Measurements from ENCODE around the gene FAM120C. TPM values are rescaled to one million over a fixed set of nuclear protein-coding genes. Genes with fewer than 3 reads are reported as not detected.
A peak's percentile ranks its signal among the peaks of the same experiment; 100 is the strongest.

The FAM120C gene
- polyA plus RNA-seq, 3 donors from 2014 or later, result 2.5 to 4.0 (median 3.3) TPM

- Mint-ChIP-seq H3K4me3 (no peak overlapping the region), H3K27ac (no peak overlapping the region), H3K36me3 (peaks cover 0 to 3% (median 0%) of the 10 kb centered on the region in 3 donors), H3K27me3 (ENCODE audit: low read depth in 3 of 3) (no peaks in the 10 kb centered on the region), H3K9me3 (no peaks in the 10 kb centered on the region), H3K4me1 (no peaks in the 10 kb centered on the region)
- no peak for DNase-seq
These were observed 93.9 kb downstream of the FAM120C start for GRCh38 chrX:54089191-54089590.

GRCh38 chrX:54087661-54088060 is 95.4 kb downstream of the FAM120C start:
- H3K4me1 Mint-ChIP-seq, result no peaks in the 10 kb centered on the region
- no peak for DNase-seq
- H3K27me3 Mint-ChIP-seq (ENCODE audit: low read depth in 3 of 3), result no peaks in the 10 kb centered on the region
- no peak overlapping the region for H3K27ac Mint-ChIP-seq
- peaks cover 0 to 3% (median 0%) of the 10 kb centered on the region in 3 donors for H3K36me3 Mint-ChIP-seq
- no peaks in the 10 kb centered on the region for H3K9me3 Mint-ChIP-seq
- H3K4me3 Mint-ChIP-seq, result no peak overlapping the region

GRCh38 chrX:54085666-54086065 is 97.4 kb downstream of the FAM120C start:
- H3K4me1 Mint-ChIP-seq, result no peaks in the 10 kb centered on the region
- H3K36me3 Mint-ChIP-seq, result peaks cover 0 to 3% (median 0%) of the 10 kb centered on the region in 3 donors
- H3K27ac Mint-ChIP-seq, result no peak overlapping the region
- no peaks in the 10 kb centered on the region for H3K27me3 Mint-ChIP-seq (ENCODE audit: low read depth in 3 of 3)
- no peak overlapping the region for H3K4me3 Mint-ChIP-seq
- peaks cover 0 to 2% (median 0%) of the 10 kb centered on the region in 6 donors for H3K9me3 Mint-ChIP-seq
- DNase-seq, result no peak

DNA sequence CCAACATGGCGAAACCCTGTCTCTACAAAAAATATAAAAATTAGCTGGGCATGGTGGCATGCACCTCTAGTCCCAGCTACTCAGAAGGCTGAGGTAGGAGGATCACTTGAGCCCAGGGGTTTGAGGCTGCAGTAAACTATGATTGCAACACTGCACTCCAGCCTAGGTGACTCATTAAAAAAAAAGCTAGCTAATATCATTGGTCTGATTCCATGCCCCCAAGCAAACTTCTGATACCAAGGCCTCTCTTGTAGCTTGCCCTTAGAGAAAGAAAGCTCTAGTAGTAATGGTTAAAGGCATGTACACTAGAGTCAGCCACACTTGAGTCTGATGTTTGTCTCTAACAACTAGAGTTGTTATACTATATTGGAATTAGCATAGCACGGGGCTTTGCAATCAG is 106.2 kb downstream of the FAM120C start:
- no peaks in the 10 kb centered on the region for H3K4me1 Mint-ChIP-seq
- DNase-seq, result no peak
- peaks cover 0 to 2% (median 0%) of the 10 kb centered on the region in 6 donors for H3K9me3 Mint-ChIP-seq
- H3K27me3 Mint-ChIP-seq (ENCODE audit: low read depth in 3 of 3), result peaks cover 0 to 6% (median 0%) of the 10 kb centered on the region in 3 donors
- H3K36me3 Mint-ChIP-seq, result peaks cover 0 to 6% (median 4%) of the 10 kb centered on the region in 3 donors
- H3K4me3 Mint-ChIP-seq, result no peak overlapping the region
- no peak overlapping the region for H3K27ac Mint-ChIP-seq

DNA sequence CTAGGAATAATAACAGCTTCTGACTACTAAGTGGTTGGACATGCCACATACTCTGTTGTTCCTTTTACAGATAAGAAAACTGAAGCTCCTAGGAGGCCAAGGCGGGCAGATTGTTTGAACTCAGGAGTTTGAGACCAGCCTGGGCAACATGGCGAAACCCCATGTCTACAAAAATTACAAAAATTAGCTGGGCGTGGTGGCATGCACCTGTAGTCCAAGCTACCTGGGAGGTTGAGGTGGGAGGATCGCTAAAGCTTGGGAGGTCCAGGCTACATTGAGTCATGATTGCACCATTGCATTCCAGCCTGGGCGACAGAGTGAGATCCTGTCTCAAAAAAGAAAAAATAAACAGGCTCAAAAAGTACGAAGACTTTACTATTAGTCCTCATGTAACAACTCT is 108.2 kb downstream of the FAM120C start:
- no peaks in the 10 kb centered on the region for H3K9me3 Mint-ChIP-seq
- no peak overlapping the region for H3K27ac Mint-ChIP-seq
- H3K4me1 Mint-ChIP-seq, result no peaks in the 10 kb centered on the region
- peaks cover 0 to 6% (median 4%) of the 10 kb centered on the region in 3 donors for H3K36me3 Mint-ChIP-seq
- peaks cover 0 to 6% (median 0%) of the 10 kb centered on the region in 3 donors for H3K27me3 Mint-ChIP-seq (ENCODE audit: low read depth in 3 of 3)
- no peak overlapping the region for H3K4me3 Mint-ChIP-seq
- DNase-seq, result no peak

- no peak for DNase-seq
- H3K4me1 Mint-ChIP-seq, result no peaks in the 10 kb centered on the region
- peak overlapping the region in 1 of 6 donors; percentile 5 for H3K27ac Mint-ChIP-seq
- no peak overlapping the region for H3K4me3 Mint-ChIP-seq
- peaks cover 0 to 3% (median 0%) of the 10 kb centered on the region in 3 donors for H3K27me3 Mint-ChIP-seq (ENCODE audit: low read depth in 3 of 3)
- H3K36me3 Mint-ChIP-seq, result peaks cover 0 to 5% (median 0%) of the 10 kb centered on the region in 3 donors
- H3K9me3 Mint-ChIP-seq, result no peaks in the 10 kb centered on the region
These were observed 115.3 kb downstream of the FAM120C start for GRCh38 chrX:54067766-54068165.

GRCh38 chrX:54066841-54067240 is 116.2 kb downstream of the FAM120C start:
- H3K36me3 Mint-ChIP-seq, result peaks cover 0 to 5% (median 0%) of the 10 kb centered on the region in 3 donors
- H3K27me3 Mint-ChIP-seq (ENCODE audit: low read depth in 3 of 3), result peaks cover 0 to 3% (median 0%) of the 10 kb centered on the region in 3 donors
- H3K4me1 Mint-ChIP-seq, result no peaks in the 10 kb centered on the region
- H3K27ac Mint-ChIP-seq, result no peak overlapping the region
- no peak overlapping the region for H3K4me3 Mint-ChIP-seq
- DNase-seq, result no peak
- no peaks in the 10 kb centered on the region for H3K9me3 Mint-ChIP-seq

DNA sequence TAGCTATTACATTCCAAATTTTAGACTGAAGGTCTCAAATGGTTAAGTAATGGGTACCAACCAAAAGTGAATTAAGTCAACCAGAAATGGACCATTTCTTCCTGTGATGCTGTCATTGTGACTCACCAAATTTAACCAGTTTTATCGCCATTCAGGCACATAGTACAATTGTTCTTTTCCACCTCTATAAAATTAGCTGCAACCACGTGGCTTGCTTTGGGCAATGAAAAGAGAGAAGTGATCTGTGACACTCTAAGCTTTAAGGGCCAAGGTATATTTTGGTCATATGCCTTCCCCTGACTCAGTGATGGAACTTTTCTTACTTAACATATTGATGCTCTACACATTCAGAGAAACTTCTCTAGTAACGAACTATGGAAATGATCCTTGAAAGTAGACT is 118.5 kb downstream of the FAM120C start:
- peaks cover 0 to 5% (median 0%) of the 10 kb centered on the region in 3 donors for H3K27me3 Mint-ChIP-seq (ENCODE audit: low read depth in 3 of 3)
- peaks cover 0 to 5% (median 0%) of the 10 kb centered on the region in 3 donors for H3K36me3 Mint-ChIP-seq
- no peaks in the 10 kb centered on the region for H3K9me3 Mint-ChIP-seq
- no peaks in the 10 kb centered on the region for H3K4me1 Mint-ChIP-seq
- no peak for DNase-seq
- no peak overlapping the region for H3K27ac Mint-ChIP-seq
- no peak overlapping the region for H3K4me3 Mint-ChIP-seq

DNA sequence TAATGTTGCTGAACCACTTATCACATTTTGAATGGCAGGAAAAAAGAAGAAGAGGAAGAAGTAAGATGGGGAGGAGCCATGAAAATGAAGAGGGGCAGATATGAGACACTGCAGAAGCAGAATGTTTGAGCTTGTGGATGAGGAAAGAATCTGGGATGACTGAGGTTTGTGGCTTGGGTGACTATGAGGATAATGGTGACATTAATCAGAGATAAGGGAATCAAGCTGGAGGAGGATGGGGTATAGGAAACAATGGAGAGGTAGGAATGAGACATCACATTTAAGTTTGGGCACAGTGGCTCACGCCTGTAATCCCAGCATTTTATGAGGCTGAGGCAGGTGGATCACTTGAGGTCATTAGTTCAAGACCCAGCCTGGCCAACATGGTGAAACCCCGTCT is 119.7 kb downstream of the FAM120C start:
- H3K27ac Mint-ChIP-seq, result no peak overlapping the region
- no peaks in the 10 kb centered on the region for H3K4me1 Mint-ChIP-seq
- H3K36me3 Mint-ChIP-seq, result peaks cover 0 to 5% (median 0%) of the 10 kb centered on the region in 3 donors
- H3K4me3 Mint-ChIP-seq, result no peak overlapping the region
- no peaks in the 10 kb centered on the region for H3K9me3 Mint-ChIP-seq
- peaks cover 0 to 4% (median 0%) of the 10 kb centered on the region in 3 donors for H3K27me3 Mint-ChIP-seq (ENCODE audit: low read depth in 3 of 3)
- no peak for DNase-seq

DNA sequence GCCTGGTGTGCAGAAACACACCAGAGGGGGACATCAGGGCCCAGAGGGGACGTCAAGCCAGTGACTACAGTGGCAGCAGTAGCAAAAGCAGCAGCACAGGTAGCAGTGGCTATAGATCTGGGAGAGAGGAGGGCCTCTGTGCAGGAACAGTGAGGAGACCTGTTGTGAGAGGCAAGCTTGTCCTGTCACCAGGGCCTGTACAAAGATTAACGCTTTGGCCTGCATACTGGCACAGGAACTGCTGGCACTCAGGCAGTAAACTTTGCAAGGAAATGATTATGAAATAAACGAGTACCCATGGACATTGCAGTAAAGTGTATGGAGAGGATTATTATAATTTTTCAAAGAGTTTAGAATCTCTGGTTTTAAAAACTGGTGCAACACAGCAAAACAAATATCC is 133.3 kb downstream of the FAM120C start:
- Mint-ChIP-seq H3K27me3 (ENCODE audit: low read depth in 3 of 3) (peaks cover 4 to 6% (median 4%) of the 10 kb centered on the region in 3 donors), H3K4me3 (no peak overlapping the region), H3K36me3 (no peaks in the 10 kb centered on the region), H3K4me1 (peaks cover 7% of the 10 kb centered on the region in 2 donors), H3K9me3 (no peaks in the 10 kb centered on the region), H3K27ac (no peak overlapping the region)
- no peak for DNase-seq

- no peak overlapping the region for H3K27ac Mint-ChIP-seq
- no peak for DNase-seq
- no peaks in the 10 kb centered on the region for H3K36me3 Mint-ChIP-seq
- H3K4me3 Mint-ChIP-seq, result no peak overlapping the region
- H3K4me1 Mint-ChIP-seq, result peaks cover 11% of the 10 kb centered on the region in 2 donors
- H3K9me3 Mint-ChIP-seq, result no peaks in the 10 kb centered on the region
- H3K27me3 Mint-ChIP-seq (ENCODE audit: low read depth in 3 of 3), result peaks cover 4 to 12% (median 11%) of the 10 kb centered on the region in 3 donors
These were observed 134.6 kb downstream of the FAM120C start for GRCh38 chrX:54048412-54048811.

GRCh38 chrX:54045563-54046228 is 137.4 kb downstream of the FAM120C start:
- Mint-ChIP-seq H3K4me1 (peaks cover 19 to 26% of the 10 kb centered on the region in 2 donors), H3K36me3 (peaks cover 0 to 2% (median 0%) of the 10 kb centered on the region in 3 donors), H3K27me3 (ENCODE audit: low read depth in 3 of 3) (peaks cover 4 to 16% (median 11%) of the 10 kb centered on the region in 3 donors), H3K27ac (peak overlapping the region; percentile 95 to 99 (median 97)), H3K9me3 (no peaks in the 10 kb centered on the region), H3K4me3 (peak overlapping the region; percentile 93 to 97 (median 96))
- DNase-seq, result no peak

DNA sequence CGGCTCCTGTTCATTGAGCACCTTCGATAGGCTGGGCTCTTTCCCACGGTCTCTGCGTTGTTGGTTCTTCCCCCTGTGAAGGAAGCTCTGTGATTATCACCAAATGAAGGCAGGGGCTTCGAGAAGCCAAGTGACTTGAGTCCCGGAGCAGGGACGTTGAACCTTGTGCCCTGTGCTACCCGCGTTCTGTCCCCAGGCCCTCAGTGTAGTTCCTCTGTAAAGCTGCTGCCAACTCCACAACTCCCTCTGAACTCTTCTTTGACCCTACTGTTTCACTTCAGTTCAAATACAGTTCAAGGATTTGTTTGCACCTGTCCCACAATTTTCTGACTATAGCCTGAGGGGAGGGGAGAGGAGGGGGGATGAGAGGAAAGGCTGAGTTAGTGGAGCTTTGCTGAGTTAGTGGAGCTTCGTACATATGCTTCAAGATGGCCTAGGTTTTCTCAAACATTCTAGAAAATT is 138.1 kb downstream of the FAM120C start:
- H3K36me3 Mint-ChIP-seq, result peaks cover 0 to 3% (median 0%) of the 10 kb centered on the region in 3 donors
- no peak for DNase-seq
- peaks cover 19 to 31% of the 10 kb centered on the region in 2 donors for H3K4me1 Mint-ChIP-seq
- H3K27ac Mint-ChIP-seq, result peak overlapping the region; percentile 95 to 99 (median 97)
- no peaks in the 10 kb centered on the region for H3K9me3 Mint-ChIP-seq
- peaks cover 4 to 16% (median 11%) of the 10 kb centered on the region in 3 donors for H3K27me3 Mint-ChIP-seq (ENCODE audit: low read depth in 3 of 3)
- peak overlapping the region; percentile 93 to 97 (median 96) for H3K4me3 Mint-ChIP-seq

DNA sequence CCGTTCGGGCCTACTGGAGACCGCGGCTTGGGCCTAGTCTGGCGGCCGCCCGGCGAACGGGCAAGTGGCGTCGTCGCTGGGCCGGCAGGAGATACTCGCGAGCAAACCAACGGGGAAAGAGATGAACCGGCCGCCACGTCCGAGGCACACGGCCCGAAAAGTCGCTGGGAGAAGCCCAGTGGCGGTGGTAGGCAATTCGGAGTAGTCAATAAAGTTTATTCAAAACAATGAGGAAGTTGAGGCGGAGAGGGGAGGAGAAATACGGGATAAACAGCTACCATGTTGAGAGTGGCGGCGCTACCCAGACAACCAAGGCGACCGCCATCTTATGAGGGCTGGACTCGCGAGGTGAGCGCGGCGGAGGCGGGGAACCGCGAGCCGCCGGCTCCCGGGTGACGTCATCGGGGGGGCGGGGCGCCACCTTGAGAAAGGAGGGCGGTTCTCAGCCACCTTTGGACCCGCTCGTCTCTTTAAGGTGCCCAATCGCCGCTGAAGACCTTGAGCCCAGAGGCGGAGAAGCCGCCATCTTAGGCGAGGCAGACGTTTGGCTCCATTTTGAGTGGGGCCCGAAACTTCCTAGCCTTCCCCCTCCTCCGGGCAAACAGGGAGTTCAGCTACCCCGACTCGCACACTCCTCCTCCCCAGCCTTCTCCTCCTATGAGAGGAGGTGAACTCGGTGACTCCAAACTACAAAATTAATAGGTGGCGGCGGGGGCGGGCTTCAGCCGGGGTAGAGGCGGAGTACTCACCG is 138.8 kb downstream of the FAM120C start, which contains the start of gene PHF8:
TSS of gene PHF8 (minus strand) at position 348 of the 751 bp plus-strand sequence. CDS start 1,745 bp downstream, outside the sequence.
- peaks cover 0 to 16% (median 11%) of the 10 kb centered on the region in 3 donors for H3K27me3 Mint-ChIP-seq (ENCODE audit: low read depth in 3 of 3)
- peaks cover 0 to 3% (median 0%) of the 10 kb centered on the region in 3 donors for H3K36me3 Mint-ChIP-seq
- H3K4me1 Mint-ChIP-seq, result peaks cover 19 to 31% of the 10 kb centered on the region in 2 donors
- peak within 1 kb of the TSS; percentile 93 to 97 (median 96) for H3K4me3 Mint-ChIP-seq
- no peaks in the 10 kb centered on the region for H3K9me3 Mint-ChIP-seq
- DNase-seq, result peak; percentile 93 to 95 (median 94)
- peak within 1 kb of the TSS; percentile 95 to 99 (median 97) for H3K27ac Mint-ChIP-seq
